Activated CD4-positive, alpha-beta T cell treated with anti-CD3 and anti-CD28 coated beads for 1 hour (primary cell): ENCODE data around the gene FLNB.

Experiments
- DNase-seq: peaks from one replicate; pipeline ENCODE4 v3.0.0-alpha.2; 2020

The FLNB gene

GRCh38 chr3:58010562-58010961 is 2.3 kb downstream of the FLNB start:
- DNase-seq, result no peak

- no peak for DNase-seq
These were observed 3.4 kb downstream of the FLNB start for GRCh38 chr3:58011580-58011979.

GRCh38 chr3:58012302-58012701 is 4.1 kb downstream of the FLNB start:
- DNase-seq, result no peak

- no peak for DNase-seq
These were observed 4.9 kb downstream of the FLNB start for GRCh38 chr3:58013099-58013498.

GRCh38 chr3:58013973-58014649 is 5.9 kb downstream of the FLNB start:
- DNase-seq, result no peak

GRCh38 chr3:58015520-58015915 is 7.3 kb downstream of the FLNB start:
- DNase-seq, result no peak

GRCh38 chr3:58016710-58017109 is 8.5 kb downstream of the FLNB start:
- no peak for DNase-seq

GRCh38 chr3:58018892-58019742 is 10.9 kb downstream of the FLNB start:
- no peak for DNase-seq

- no peak for DNase-seq
These were observed 12.5 kb downstream of the FLNB start for GRCh38 chr3:58020783-58021071.

- DNase-seq, result no peak
These were observed 13.1 kb downstream of the FLNB start for GRCh38 chr3:58021072-58021959.

GRCh38 chr3:58021962-58022361 is 13.7 kb downstream of the FLNB start:
- no peak for DNase-seq

- DNase-seq, result no peak
These were observed 14.3 kb downstream of the FLNB start for GRCh38 chr3:58022490-58022889.

GRCh38 chr3:58023531-58023930 is 15.3 kb downstream of the FLNB start:
- DNase-seq, result no peak

GRCh38 chr3:58025406-58025805 is 17.2 kb downstream of the FLNB start:
- no peak for DNase-seq

GRCh38 chr3:58025837-58026569 is 17.8 kb downstream of the FLNB start:
- no peak for DNase-seq

GRCh38 chr3:58026598-58026997 is 18.4 kb downstream of the FLNB start:
- DNase-seq, result no peak

- no peak for DNase-seq
These were observed 19.6 kb downstream of the FLNB start for GRCh38 chr3:58027704-58028317.

- DNase-seq, result no peak
These were observed 20.7 kb downstream of the FLNB start for GRCh38 chr3:58028902-58029301.

GRCh38 chr3:58029842-58030584 is 21.8 kb downstream of the FLNB start:
- no peak for DNase-seq

- no peak for DNase-seq
These were observed 24.0 kb downstream of the FLNB start for GRCh38 chr3:58032186-58032585.

GRCh38 chr3:58034738-58035523 is 26.7 kb downstream of the FLNB start:
- DNase-seq, result no peak
